GM12878 (cell line): ENCODE data around the gene HOXB2. TPM values are rescaled to one million over a fixed set of nuclear protein-coding genes. Genes with fewer than 3 reads are reported as not detected.

Experiments
- ATAC-seq: fragments of 200-7000 bp; cut with Tn5 transposase; 3 replicates; pipeline ENCODE4 v1.9.1; 2020; ENCODE audit warnings: mild to moderate bottlenecking, moderate library complexity
- BruUV-seq: library from RNA; stranded (reverse); fragments of 400-500 nt; replicated peaks from 2 replicates; lab custom pipeline; 2021; lab: Mats Ljungman, UMichigan
- CTCF ChIA-PET: fragments of 300-600 bp; sonication (Branson Sonifier 250); formaldehyde crosslinking; extraction: SDS; loops from one replicate; lab custom pipeline; 2021; ENCODE audit warnings: inconsistent platforms; lab: Yijun Ruan, JAX
- POLR2A ChIA-PET: fragments of 350-600 bp; formaldehyde crosslinking; extraction: SDS; loops from one replicate; lab custom pipeline; 2021; ENCODE audit warnings: inconsistent platforms; lab: Charles Lee
- RAD21 ChIA-PET: fragments of 300-600 bp; sonication (Branson Sonifier 250); formaldehyde crosslinking; loops from one replicate; lab custom pipeline; 2023; ENCODE audit warnings: antibody characterized with exemption; ENCODE audit not compliant: unreplicated experiment; lab: Charles Lee
- SMC1A ChIA-PET: fragments of 300-600 bp; sonication (Branson Sonifier 250); formaldehyde crosslinking; loops from one replicate; lab custom pipeline; 2023; ENCODE audit not compliant: unreplicated experiment, uncharacterized antibody; lab: Charles Lee
- DNase-seq: peaks from one replicate; pipeline ENCODE4 v3.0.0-alpha.2; 2011; ENCODE audit warnings: low read depth, low spot score
- FAIRE-seq: peaks from 3 replicates; lab custom pipeline; 2011; peaks lifted over from hg19 to GRCh38; lab: Jason Lieb, UNC
- H2AFZ ChIP-seq: 2 replicates; pipeline ENCODE4 v1.6.0; 2011; ENCODE audit warnings: low read depth, low read length, control low read depth; ENCODE audit not compliant: control insufficient read depth
- H3K27ac ChIP-seq: 2 replicates; pipeline ENCODE4 v1.5.1; 2011; ENCODE audit warnings: control low read depth; ENCODE audit not compliant: control insufficient read depth, insufficient read depth
- H3K27me3 ChIP-seq, 2 experiments: replicated peaks in 1 of 2; 2 replicates each; pipeline versions ENCODE4 v1.6.0 to v1.6.1; 2011; ENCODE audit warnings: low read length in 1 of 2; ENCODE audit not compliant: control insufficient read depth in 2 of 2, insufficient read depth in 2 of 2
- H3K36me3 ChIP-seq, 2 experiments: 2 replicates each; pipeline ENCODE4 v1.5.1; 2011; ENCODE audit warnings: low read length in 1 of 2; ENCODE audit not compliant: control insufficient read depth in 2 of 2, insufficient read depth in 2 of 2
- H3K4me1 ChIP-seq: 2 replicates; pipeline ENCODE4 v1.6.1; 2011; ENCODE audit warnings: mild to moderate bottlenecking, low read length, moderate library complexity, mixed read lengths; ENCODE audit not compliant: control insufficient read depth, insufficient read depth
- H3K4me2 ChIP-seq: 2 replicates; pipeline ENCODE4 v1.6.0; 2011; ENCODE audit warnings: control low read depth; ENCODE audit not compliant: control insufficient read depth, insufficient read depth
- H3K4me3 ChIP-seq: fragments of 200-600 bp; sonication (generic); 2 replicates; pipeline ENCODE4 v1.5.1; 2016
- H3K79me2 ChIP-seq: 2 replicates; pipeline ENCODE4 v1.6.0; 2011; ENCODE audit warnings: low read length; ENCODE audit not compliant: control insufficient read depth, insufficient read depth
- H3K9ac ChIP-seq: 2 replicates; pipeline ENCODE4 v1.8.0; 2011; ENCODE audit warnings: low read length, control low read depth, mixed read lengths; ENCODE audit not compliant: control insufficient read depth, insufficient read depth
- H3K9me3 ChIP-seq: replicated peaks from 3 replicates; pipeline ENCODE4 v1.5.1; 2011; ENCODE audit warnings: mild to moderate bottlenecking, low read length; ENCODE audit not compliant: control insufficient read depth, insufficient read depth
- H4K20me1 ChIP-seq: 2 replicates; pipeline ENCODE4 v1.6.0; 2011; ENCODE audit not compliant: control insufficient read depth, insufficient read depth
- ATF2 ChIP-seq: IDR thresholded peaks from 2 replicates; pipeline ENCODE4 v1.6.1; 2012; ENCODE audit warnings: low read length, inconsistent platforms
- BACH1 ChIP-seq: fragments of 450-650 bp; IDR thresholded peaks from 2 replicates; pipeline ENCODE4 v1.6.1; 2017; ENCODE audit warnings: mild to moderate bottlenecking, borderline replicate concordance
- CREM ChIP-seq: IDR thresholded peaks from 2 replicates; pipeline ENCODE4 v1.6.1; 2014; ENCODE audit warnings: antibody characterized with exemption, low read depth
- FOS ChIP-seq: IDR thresholded peaks from 3 replicates; pipeline ENCODE4 v1.6.1; 2011; ENCODE audit warnings: borderline replicate concordance; ENCODE audit not compliant: insufficient read length; ENCODE audit errors: extremely low read depth
- JUND ChIP-seq: IDR thresholded peaks from 2 replicates; pipeline ENCODE4 v1.6.1; 2012; ENCODE audit warnings: low read depth, mild to moderate bottlenecking, low read length, improper control_type of control experiment, moderate library complexity
- LARP7 ChIP-seq: fragments of 450-650 bp; IDR thresholded peaks from 2 replicates; pipeline ENCODE4 v1.6.1; 2017; ENCODE audit warnings: mild to moderate bottlenecking
- NR2C1 ChIP-seq: fragments of 450-650 bp; IDR thresholded peaks from 2 replicates; pipeline ENCODE4 v1.6.1; 2017; ENCODE audit warnings: antibody characterized with exemption, mild to moderate bottlenecking, moderate library complexity
- POLR2A ChIP-seq: IDR thresholded peaks from 2 replicates; pipeline ENCODE4 v1.6.1; 2011; ENCODE audit warnings: low read depth, mild to moderate bottlenecking, low read length
- POLR2AphosphoS2 ChIP-seq: IDR thresholded peaks from 2 replicates; pipeline ENCODE4 v1.6.1; 2011; ENCODE audit warnings: low read depth, mild to moderate bottlenecking, low read length, improper control_type of control experiment, moderate library complexity
- SPI1 ChIP-seq: IDR thresholded peaks from 2 replicates; pipeline ENCODE4 v1.6.1; 2011; ENCODE audit warnings: low read depth, mild to moderate bottlenecking, low read length, moderate library complexity, borderline replicate concordance; ENCODE audit not compliant: insufficient read depth
- ZBTB40 ChIP-seq: fragments of 450-650 bp; IDR thresholded peaks from 2 replicates; pipeline ENCODE4 v1.6.1; 2016; ENCODE audit warnings: mild to moderate bottlenecking, moderate library complexity, borderline replicate concordance
- WGBS: methylation state at CpG from one replicate; pipeline ENCODE4 v1.1.6; 2016; ENCODE audit warnings: low lambda C conversion rate; ENCODE audit not compliant: insufficient replicate concordance, insufficient coverage; ENCODE audit errors: missing lambda C conversion rate; 5-methylcytosine and 5-hydroxymethylcytosine counted together
- in situ Hi-C: fragments of 300-500 bp; cut with MboI; formaldehyde crosslinking; loops from 9 replicates; pipeline ENCODE4 v1.14.3; 2018; ENCODE audit warnings: mixed read lengths
- intact Hi-C: fragments of 100-400 bp; cut with micrococcal nuclease; formaldehyde crosslinking; loops from one replicate; pipeline ENCODE4 v1.14.2; 2022; ENCODE audit not compliant: unreplicated experiment
- polyA plus RNA-seq, 11 experiments: library from polyadenylated mRNA; depleted of rRNA in 4 of 11; unstranded in 6 of 11; stranded (reverse) in 5 of 11; fragments of >200 nt; fragmentation: Nextera tagmentation in 4 of 11; fragmentation: Illumina TruSeq in 1 of 11; extraction: Ambion mirVana in 4 of 11; extraction: Trizol in 1 of 11; gene quantifications; 1 replicate in 1 of 11; 2 replicates in 10 of 11; pipeline versions ENCODE4 v1.2.1 to v1.2.3, GENCODE V29; 2011 to 2016; ENCODE audit warnings: inconsistent platforms in 2 of 11, missing spikeins in 2 of 11, low read depth in 1 of 11
- total RNA-seq, 4 experiments: library from RNA; depleted of rRNA in 3 of 4; stranded (reverse); fragments of >200 nt in 3 of 4; fragmentation: Illumina TruSeq in 1 of 4; extraction: Trizol in 1 of 4; gene quantifications; 2 replicates each; pipeline versions ENCODE4 v1.2.1 to v1.2.3, GENCODE V29; 2013 to 2021
- TF ChIP-seq, protein P1 (sequence below): IDR thresholded peaks from 2 replicates; pipeline ENCODE4 v1.6.1; 2011; ENCODE audit warnings: low read depth, low read length, improper control_type of control experiment, borderline replicate concordance
- TF ChIP-seq, protein P2 (sequence below): fragments of 450-650 bp; IDR thresholded peaks from 2 replicates; pipeline ENCODE4 v1.6.1; 2017; ENCODE audit warnings: mild to moderate bottlenecking, low read depth, inconsistent platforms; ENCODE audit not compliant: poor library complexity, severe bottlenecking

Gene HOXB2
- total and polyA plus RNA-seq, 10 of the 15 experiments (the other 5 are each of a cell fraction or from before 2014, with no cell fraction given) = 0.16 to 8.8 (median 2.3) TPM

DNA sequence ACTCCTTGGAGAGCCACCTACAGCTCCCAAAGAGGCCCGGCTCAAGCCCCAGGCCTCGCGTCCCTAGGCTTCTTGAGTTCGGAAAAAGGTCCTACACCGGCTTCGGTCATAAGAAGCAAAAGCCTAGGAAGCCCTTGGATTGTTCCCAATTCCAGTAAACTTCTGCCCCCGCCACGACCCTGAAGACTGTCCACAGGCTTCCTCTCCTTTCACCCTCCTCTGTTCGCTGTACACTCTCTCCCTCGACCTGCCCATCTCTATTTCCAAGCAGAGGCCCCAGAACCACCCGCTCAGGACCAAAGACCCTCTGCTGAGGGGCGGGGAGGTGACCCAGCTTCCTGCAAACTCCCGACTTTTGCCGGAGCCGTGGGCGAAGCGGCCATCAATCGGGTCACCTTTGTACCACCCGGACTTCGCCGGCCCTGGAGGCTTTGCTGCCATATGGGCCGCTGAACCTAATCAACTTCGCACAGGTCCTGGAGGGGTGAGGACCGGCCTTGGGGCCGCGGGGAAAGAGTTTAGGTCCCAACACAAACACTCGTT, 2.7 kb downstream of the HOXB2 start:
- Histone ChIP-seq H3K9me3 (no peaks in the 10 kb centered on the region), H3K36me3 (no peaks in the 10 kb centered on the region), H3K4me1 (peaks cover 7% of the 10 kb centered on the region), H3K27me3 (peaks cover 0 to 4% of the 10 kb centered on the region in 2 experiments; a peak in 1 of 4 replicates), H3K9ac (peak overlapping the region; percentile 77), H2AFZ (peak overlapping the region; percentile 60), H3K27ac (peak overlapping the region; percentile 49), H4K20me1 (no peaks in the 10 kb centered on the region), H3K4me3 (peak overlapping the region; percentile 81), H3K4me2 (peak overlapping the region; percentile 40), H3K79me2 (peaks cover 12% of the 10 kb centered on the region)
- DNase-seq (no peak), ATAC-seq (peak; percentile 46), FAIRE-seq (no peak)
- RAD21 ChIA-PET = interaction anchor here (0.7 to 3.3 kb wide), 5 partner anchors 31 to 195 kb away, joined by 3 to 18 read pairs (median 4); no protein-coding TSS in a partner anchor
- intact Hi-C loops (loop anchor here (2.0 to 5.0 kb wide), 2 partner anchors 31 to 50 kb away; no protein-coding TSS in a partner anchor), in situ Hi-C loops (no loop called here)
- CTCF ChIA-PET = interaction anchor here (0.6 to 2.8 kb wide), 3 partner anchors 17 to 280 kb away, joined by 3 to 12 read pairs (median 4); no protein-coding TSS in a partner anchor
- no TSS peak for BruUV-seq
- SMC1A ChIA-PET = interaction anchor here (1.0 to 2.8 kb wide), 9 partner anchors 8 to 207 kb away, joined by 3 to 13 read pairs (median 3); no protein-coding TSS in a partner anchor
- WGBS = 34% methylated on average over 27 of the region's 27 CpGs
- POLR2A ChIA-PET = interaction anchor here (0.9 to 2.0 kb wide), 5 partner anchors 29 to 180 kb away, joined by 3 to 9 read pairs (median 4); no protein-coding TSS in a partner anchor
- TF ChIP-seq LARP7 (peak; percentile 8; the same call in 1 of the 2 replicates), JUND (no peak), CREM (no peak), FOS (no peak), POLR2AphosphoS2 (peak; percentile 13; the same call in 1 of the 2 replicates), POLR2A (no peak), NR2C1 (no peak), BACH1 (no peak; the same call in 1 of the 2 replicates), ATF2 (no peak), ZBTB40 (peak; percentile 37; the same call in 1 of the 2 replicates), SPI1 (no peak)
- TF ChIP-seq, protein P1, sequence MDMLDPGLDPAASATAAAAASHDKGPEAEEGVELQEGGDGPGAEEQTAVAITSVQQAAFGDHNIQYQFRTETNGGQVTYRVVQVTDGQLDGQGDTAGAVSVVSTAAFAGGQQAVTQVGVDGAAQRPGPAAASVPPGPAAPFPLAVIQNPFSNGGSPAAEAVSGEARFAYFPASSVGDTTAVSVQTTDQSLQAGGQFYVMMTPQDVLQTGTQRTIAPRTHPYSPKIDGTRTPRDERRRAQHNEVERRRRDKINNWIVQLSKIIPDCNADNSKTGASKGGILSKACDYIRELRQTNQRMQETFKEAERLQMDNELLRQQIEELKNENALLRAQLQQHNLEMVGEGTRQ = no peak
- TF ChIP-seq, protein P2, sequence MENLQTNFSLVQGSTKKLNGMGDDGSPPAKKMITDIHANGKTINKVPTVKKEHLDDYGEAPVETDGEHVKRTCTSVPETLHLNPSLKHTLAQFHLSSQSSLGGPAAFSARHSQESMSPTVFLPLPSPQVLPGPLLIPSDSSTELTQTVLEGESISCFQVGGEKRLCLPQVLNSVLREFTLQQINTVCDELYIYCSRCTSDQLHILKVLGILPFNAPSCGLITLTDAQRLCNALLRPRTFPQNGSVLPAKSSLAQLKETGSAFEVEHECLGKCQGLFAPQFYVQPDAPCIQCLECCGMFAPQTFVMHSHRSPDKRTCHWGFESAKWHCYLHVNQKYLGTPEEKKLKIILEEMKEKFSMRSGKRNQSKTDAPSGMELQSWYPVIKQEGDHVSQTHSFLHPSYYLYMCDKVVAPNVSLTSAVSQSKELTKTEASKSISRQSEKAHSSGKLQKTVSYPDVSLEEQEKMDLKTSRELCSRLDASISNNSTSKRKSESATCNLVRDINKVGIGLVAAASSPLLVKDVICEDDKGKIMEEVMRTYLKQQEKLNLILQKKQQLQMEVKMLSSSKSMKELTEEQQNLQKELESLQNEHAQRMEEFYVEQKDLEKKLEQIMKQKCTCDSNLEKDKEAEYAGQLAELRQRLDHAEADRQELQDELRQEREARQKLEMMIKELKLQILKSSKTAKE = no peak
